Glutamatergic neuron (in vitro differentiated cells): ENCODE measurements around the gene ETF1. TPM values are rescaled to one million over a fixed set of nuclear protein-coding genes. Genes with fewer than 3 reads are reported as not detected.
A peak's percentile ranks its signal among the peaks of the same experiment; 100 is the strongest.

Experiments
- DNase-seq: peaks from one replicate; pipeline ENCODE4 v3.0.0; 2022
- H3K27ac Mint-ChIP-seq: one replicate; pipeline ENCODE4 v1.8.0; 2020; ENCODE audit warnings: mild to moderate bottlenecking, mixed read lengths, inconsistent platforms; ENCODE audit not compliant: unreplicated experiment
- H3K27me3 Mint-ChIP-seq: one replicate; pipeline ENCODE4 v1.8.0; 2020; ENCODE audit warnings: mild to moderate bottlenecking, moderate library complexity, mixed read lengths, inconsistent platforms; ENCODE audit not compliant: unreplicated experiment
- H3K36me3 Mint-ChIP-seq: one replicate; pipeline ENCODE4 v1.8.0; 2020; ENCODE audit warnings: mild to moderate bottlenecking, mixed read lengths, inconsistent platforms; ENCODE audit not compliant: unreplicated experiment
- H3K4me1 Mint-ChIP-seq: one replicate; pipeline ENCODE4 v1.8.0; 2020; ENCODE audit warnings: mild to moderate bottlenecking, low read depth, mixed read lengths, inconsistent platforms; ENCODE audit not compliant: unreplicated experiment
- H3K4me3 Mint-ChIP-seq: one replicate; pipeline ENCODE4 v1.8.0; 2020; ENCODE audit warnings: mild to moderate bottlenecking, mixed read lengths, inconsistent platforms; ENCODE audit not compliant: unreplicated experiment
- H3K9me3 Mint-ChIP-seq: one replicate; pipeline ENCODE4 v1.8.0; 2020; ENCODE audit warnings: mild to moderate bottlenecking, moderate library complexity, mixed read lengths, inconsistent platforms; ENCODE audit not compliant: unreplicated experiment
- CTCF ChIP-seq: fragments of 200-600 bp; sonication (generic); IDR thresholded peaks from one replicate; pipeline ENCODE4 v1.5.0; 2021; ENCODE audit not compliant: partially characterized antibody, unreplicated experiment
- total RNA-seq: library from RNA; stranded (reverse); fragmentation: NEBNext Ultra II Directional; extraction: Animal tissue kit (Norgen Biotek cat#: 25700); gene quantifications from one replicate; pipeline ENCODE4 v1.2.1, GENCODE V29; 2021; ENCODE audit not compliant: unreplicated experiment

The ETF1 gene
- total RNA-seq, 1 donor from 2014 or later = 70.4 TPM

- Mint-ChIP-seq H3K36me3 (peaks cover 5% of the 10 kb centered on the region), H3K27ac (peak within 1 kb of the TSS; percentile 86), H3K27me3 (peaks cover 15% of the 10 kb centered on the region), H3K9me3 (peaks cover 9% of the 10 kb centered on the region), H3K4me1 (peaks cover 5% of the 10 kb centered on the region), H3K4me3 (peak within 1 kb of the TSS; percentile 88)
- DNase-seq = peak; percentile 87
- no peak for TF ChIP-seq CTCF
Measured at GRCh38 chr5:138465261-138466124, 77.5 kb downstream of the ETF1 start, which contains the start of gene EGR1. TSS of gene EGR1 (plus strand) at chr5:138465479. CDS start at chr5:138465762, 283 bp downstream.

DNA sequence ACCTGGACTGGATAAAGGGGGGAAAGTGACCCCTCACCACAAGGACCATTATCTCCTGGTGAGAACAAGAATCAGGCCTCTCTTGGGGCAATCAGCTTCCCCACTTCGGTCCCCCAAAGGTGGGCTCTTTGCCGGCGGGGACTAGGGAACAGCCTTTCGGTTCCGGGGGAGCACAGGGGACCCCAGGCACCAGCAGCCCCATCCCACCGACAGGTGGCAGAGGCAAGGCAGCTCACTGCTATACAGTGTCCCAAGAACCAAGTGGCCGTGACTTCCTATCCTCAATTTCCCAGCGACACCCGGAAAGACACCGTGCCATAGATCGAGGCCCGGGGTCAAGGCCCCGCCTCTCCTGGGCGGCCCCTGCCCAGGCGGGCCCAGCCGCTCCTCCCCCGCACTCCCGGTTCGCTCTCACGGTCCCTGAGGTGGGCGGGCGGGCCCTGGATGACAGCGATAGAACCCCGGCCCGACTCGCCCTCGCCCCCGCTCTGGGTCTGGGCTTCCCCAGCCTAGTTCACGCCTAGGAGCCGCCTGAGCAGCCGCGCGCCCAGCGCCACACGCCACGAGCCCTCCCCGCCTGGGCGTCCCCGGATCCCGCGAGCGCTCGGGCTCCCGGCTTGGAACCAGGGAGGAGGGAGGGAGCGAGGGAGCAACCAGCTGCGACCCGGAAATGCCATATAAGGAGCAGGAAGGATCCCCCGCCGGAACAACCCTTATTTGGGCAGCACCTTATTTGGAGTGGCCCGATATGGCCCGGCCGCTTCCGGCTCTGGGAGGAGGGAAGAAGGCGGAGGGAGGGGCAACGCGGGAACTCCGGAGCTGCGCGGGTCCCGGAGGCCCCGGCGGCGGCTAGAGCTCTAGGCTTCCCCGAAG, 78.4 kb downstream of the ETF1 start:
- TF ChIP-seq CTCF = peak; percentile 65
- Mint-ChIP-seq H3K27me3 (peaks cover 15% of the 10 kb centered on the region), H3K27ac (peak overlapping the region; percentile 86), H3K36me3 (peaks cover 5% of the 10 kb centered on the region), H3K4me3 (peak overlapping the region; percentile 88), H3K9me3 (peaks cover 10% of the 10 kb centered on the region), H3K4me1 (peaks cover 5% of the 10 kb centered on the region)
- peak; percentile 95 for DNase-seq

GRCh38 chr5:138464008-138464387, 79.0 kb downstream of the ETF1 start:
- Mint-ChIP-seq H3K9me3 (peaks cover 11% of the 10 kb centered on the region), H3K27ac (peak overlapping the region; percentile 90), H3K4me3 (peak overlapping the region; percentile 88), H3K4me1 (peaks cover 7% of the 10 kb centered on the region), H3K36me3 (peaks cover 5% of the 10 kb centered on the region), H3K27me3 (peaks cover 15% of the 10 kb centered on the region)
- peak; percentile 92 for TF ChIP-seq CTCF
- peak; percentile 97 for DNase-seq

DNA sequence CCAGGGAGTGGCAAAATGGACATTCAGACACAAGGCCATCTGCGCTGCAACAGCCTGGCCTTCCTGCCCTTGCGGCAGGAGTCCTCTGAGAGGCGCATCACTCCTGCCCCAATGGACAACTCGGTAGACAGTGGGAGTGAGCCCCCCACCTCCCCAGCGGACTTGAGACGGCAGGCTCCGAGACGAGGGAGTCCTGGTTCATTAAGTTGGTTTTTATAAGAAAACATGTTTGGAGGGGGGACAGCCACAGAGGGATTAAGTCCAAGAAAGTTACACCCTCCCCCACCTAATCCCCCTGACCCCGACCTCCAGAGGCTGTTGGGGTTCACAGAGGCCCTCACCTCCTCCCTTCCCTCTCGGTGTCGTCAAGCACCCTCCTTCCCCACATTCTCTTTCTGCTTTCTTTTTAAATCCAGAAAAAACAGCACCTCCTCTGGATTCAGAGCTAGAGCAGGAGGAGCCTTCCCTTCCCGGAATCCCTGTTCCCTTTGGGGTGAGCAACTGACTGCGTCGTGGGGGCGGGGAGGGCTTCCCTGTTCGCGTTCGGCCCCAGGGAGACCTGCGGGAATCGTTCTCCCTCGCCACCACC, 79.5 kb downstream of the ETF1 start:
- Mint-ChIP-seq H3K27me3 (peaks cover 15% of the 10 kb centered on the region), H3K9me3 (peaks cover 11% of the 10 kb centered on the region), H3K4me3 (peak overlapping the region; percentile 85), H3K27ac (peak overlapping the region; percentile 90), H3K36me3 (peaks cover 5% of the 10 kb centered on the region), H3K4me1 (peaks cover 11% of the 10 kb centered on the region)
- TF ChIP-seq CTCF = no peak
- DNase-seq = peak; percentile 49
